CD4-positive, alpha-beta T cell treated with Interleukin-6 for 4 hours (primary cell): ENCODE results near the gene CRX.
"Not testable (repeated sequence)": the region's sequence is repeated elsewhere in the genome, so short reads cannot be mapped to it uniquely, and the experiment has no call there.

Experiments used
- DNase-seq: peaks from one replicate; pipeline ENCODE4 v3.0.0-alpha.2; 2020; ENCODE audit warnings: mixed read lengths

CRX gene

GRCh38 chr19:47821460-47822020 is at the start of gene CRX:
TSS of gene CRX (plus strand) at chr19:47821937. CDS start at chr19:47834444, 12,507 bp downstream.
- no peak for DNase-seq

GRCh38 chr19:47776568-47776967 is 45.2 kb upstream of the CRX start:
- DNase-seq, result no peak

- not testable (repeated sequence) for DNase-seq
Measured at GRCh38 chr19:47777245-47778048, 44.3 kb upstream of the CRX start.

- DNase-seq, result peak; percentile 83
Measured at GRCh38 chr19:47778049-47778953, 43.4 kb upstream of the CRX start, which contains the start of gene SELENOW. TSS of gene SELENOW (plus strand) at chr19:47778703. CDS start at chr19:47778786, 83 bp downstream.

- peak; percentile 13 for DNase-seq
Measured at GRCh38 chr19:47778954-47779351, 42.8 kb upstream of the CRX start.

- DNase-seq, result no peak
Measured at GRCh38 chr19:47779524-47780214, 42.1 kb upstream of the CRX start.

GRCh38 chr19:47780215-47780551 is 41.6 kb upstream of the CRX start:
- no peak for DNase-seq

- DNase-seq, result no peak
Measured at GRCh38 chr19:47781590-47782262, 40.0 kb upstream of the CRX start.

- DNase-seq, result no peak
Measured at GRCh38 chr19:47786566-47786965, 35.2 kb upstream of the CRX start.

GRCh38 chr19:47787307-47787706 is 34.4 kb upstream of the CRX start:
- not testable (repeated sequence) for DNase-seq

- not testable (repeated sequence) for DNase-seq
Measured at GRCh38 chr19:47789811-47790210, 31.9 kb upstream of the CRX start.

- DNase-seq, result peak; percentile 90
Measured at GRCh38 chr19:47790398-47790814, 31.3 kb upstream of the CRX start.

- no peak for DNase-seq
Measured at GRCh38 chr19:47792616-47793015, 29.1 kb upstream of the CRX start.

- no peak for DNase-seq
Measured at GRCh38 chr19:47794526-47794925, 27.2 kb upstream of the CRX start.

- no peak for DNase-seq
Measured at GRCh38 chr19:47796785-47797184, 25.0 kb upstream of the CRX start.

GRCh38 chr19:47797996-47798903 is 23.5 kb upstream of the CRX start:
- DNase-seq, result no peak

GRCh38 chr19:47798904-47799266 is 22.9 kb upstream of the CRX start:
- no peak for DNase-seq

- DNase-seq, result no peak
Measured at GRCh38 chr19:47801270-47801669, 20.5 kb upstream of the CRX start.

- no peak for DNase-seq
Measured at GRCh38 chr19:47802521-47803043, 19.2 kb upstream of the CRX start.

GRCh38 chr19:47803148-47803547 is 18.6 kb upstream of the CRX start:
- not testable (repeated sequence) for DNase-seq

GRCh38 chr19:47803671-47804070 is 18.1 kb upstream of the CRX start:
- not testable (repeated sequence) for DNase-seq
